ENCODE data around the gene RAB41. TPM values are rescaled to one million over a fixed set of nuclear protein-coding genes. Genes with fewer than 3 reads are reported as not detected.
"Not testable (repeated sequence)": the region's sequence is repeated elsewhere in the genome, so short reads cannot be mapped to it uniquely, and the experiment has no call there.

Gene RAB41
- total and polyA plus RNA-seq, 10 of the 15 experiments (the other 5 are each of a cell fraction or from before 2014, with no cell fraction given): 0.05 to 0.31 TPM; not detected in 8

DNA sequence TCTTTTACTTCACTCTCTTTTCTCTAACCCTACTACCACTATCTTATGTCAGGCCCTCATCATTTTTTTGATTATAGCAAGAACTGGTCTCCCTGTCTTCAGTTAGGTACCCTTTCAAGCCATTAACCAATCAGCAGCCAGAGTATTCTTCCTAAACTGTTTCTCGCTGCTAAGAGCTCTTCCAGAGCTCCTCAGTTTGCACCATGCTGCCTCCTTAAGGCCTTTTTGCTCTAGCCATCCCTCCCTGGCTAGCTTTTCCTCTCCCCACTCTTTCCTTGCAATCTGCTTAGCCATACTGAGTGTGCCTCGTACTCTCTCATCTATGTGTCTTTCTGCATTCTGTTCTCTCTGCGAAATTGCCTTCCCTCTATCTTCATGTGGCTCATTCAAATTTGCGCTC, 40.8 kb downstream of the RAB41 start:
- no peaks in the 10 kb centered on the region; a peak in 2 of 4 replicates for H3K36me3 ChIP-seq (ENCODE audit: control insufficient read depth in 2 of 2, insufficient read depth in 2 of 2, low read length in 1 of 2)
- ChIA-PET POLR2A (no interaction called here), CTCF (no interaction called here), SMC1A (ENCODE audit: uncharacterized antibody, unreplicated experiment) (no interaction called here), RAD21 (ENCODE audit: unreplicated experiment) (no interaction called here)
- no peak overlapping the region for H3K4me2 ChIP-seq (ENCODE audit: control insufficient read depth, insufficient read depth)
- no peaks in the 10 kb centered on the region for H3K27me3 ChIP-seq (replicated peaks in 1 of 2; ENCODE audit: control insufficient read depth in 2 of 2, insufficient read depth in 2 of 2, low read length in 1 of 2)
- H4K20me1 ChIP-seq (ENCODE audit: control insufficient read depth, insufficient read depth): no peaks in the 10 kb centered on the region
- H3K4me3 ChIP-seq: no peak overlapping the region
- in situ Hi-C loops (cut with MboI) (no loop called here), intact Hi-C loops (cut with micrococcal nuclease; ENCODE audit: unreplicated experiment) (no loop called here)
- H3K27ac ChIP-seq (ENCODE audit: control insufficient read depth, insufficient read depth): no peak overlapping the region
- TF ChIP-seq BCL3 (IDR thresholded peaks at IDR 0.05; ENCODE audit: borderline replicate concordance, insufficient read depth, low read depth, low read length, poor library complexity, severe bottlenecking): no peak
- TF ChIP-seq GATAD2B (conservative IDR thresholded peaks at IDR 0.05; ENCODE audit: low read depth): no peak
- no peak for TF ChIP-seq POLR2AphosphoS5 (IDR thresholded peaks at IDR 0.05; ENCODE audit: low read length)
- no peak for TF ChIP-seq TCF3 (IDR thresholded peaks at IDR 0.05; ENCODE audit: borderline replicate concordance, insufficient read depth, low read depth, low read length)
- TF ChIP-seq, protein P1, sequence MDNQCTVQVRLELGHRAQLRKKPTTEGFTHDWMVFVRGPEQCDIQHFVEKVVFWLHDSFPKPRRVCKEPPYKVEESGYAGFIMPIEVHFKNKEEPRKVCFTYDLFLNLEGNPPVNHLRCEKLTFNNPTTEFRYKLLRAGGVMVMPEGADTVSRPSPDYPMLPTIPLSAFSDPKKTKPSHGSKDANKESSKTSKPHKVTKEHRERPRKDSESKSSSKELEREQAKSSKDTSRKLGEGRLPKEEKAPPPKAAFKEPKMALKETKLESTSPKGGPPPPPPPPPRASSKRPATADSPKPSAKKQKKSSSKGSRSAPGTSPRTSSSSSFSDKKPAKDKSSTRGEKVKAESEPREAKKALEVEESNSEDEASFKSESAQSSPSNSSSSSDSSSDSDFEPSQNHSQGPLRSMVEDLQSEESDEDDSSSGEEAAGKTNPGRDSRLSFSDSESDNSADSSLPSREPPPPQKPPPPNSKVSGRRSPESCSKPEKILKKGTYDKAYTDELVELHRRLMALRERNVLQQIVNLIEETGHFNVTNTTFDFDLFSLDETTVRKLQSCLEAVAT (IDR thresholded peaks at IDR 0.05): no peak
- no peak for TF ChIP-seq PML (IDR thresholded peaks at IDR 0.05; ENCODE audit: low read length)
- TF ChIP-seq ESRRA (IDR thresholded peaks at IDR 0.05; ENCODE audit: low read length): no peak
- TF ChIP-seq ZNF687 (IDR thresholded peaks at IDR 0.05): no peak
- no peak for TF ChIP-seq ATF3 (IDR thresholded peaks at IDR 0.05; ENCODE audit: borderline replicate concordance, extremely low read depth, low read depth, low read length)
- no peak for TF ChIP-seq RAD21 (IDR thresholded peaks at IDR 0.05; ENCODE audit: insufficient read depth, low read depth, low read length)
- no peaks in the 10 kb centered on the region for H3K4me1 ChIP-seq (ENCODE audit: control insufficient read depth, insufficient read depth, low read length)
- WGBS (ENCODE audit: insufficient coverage, insufficient replicate concordance, low lambda C conversion rate, missing lambda C conversion rate): 56% methylated on average over 4 of the region's 4 CpGs
- H3K9ac ChIP-seq (ENCODE audit: control insufficient read depth, insufficient read depth, low read length): no peak overlapping the region
- BruUV-seq (replicated peaks): no TSS peak
- H3K79me2 ChIP-seq (ENCODE audit: control insufficient read depth, insufficient read depth, low read length): no peaks in the 10 kb centered on the region
- H2AFZ ChIP-seq (ENCODE audit: control insufficient read depth, low read depth, low read length): no peak overlapping the region
- ATAC-seq (no peak), FAIRE-seq (no peak), DNase-seq (ENCODE audit: low read depth, low spot score) (no peak)
- no peaks in the 10 kb centered on the region for H3K9me3 ChIP-seq (replicated peaks; ENCODE audit: control insufficient read depth, insufficient read depth, low read length)

- FAIRE-seq; H3K4me3 ChIP-seq; intact Hi-C loops (cut with micrococcal nuclease; ENCODE audit: unreplicated experiment); SMC1A ChIA-PET (ENCODE audit: uncharacterized antibody, unreplicated experiment); H3K79me2 ChIP-seq (ENCODE audit: control insufficient read depth, insufficient read depth, low read length); ATAC-seq; H2AFZ ChIP-seq (ENCODE audit: control insufficient read depth, low read depth, low read length); H3K36me3 ChIP-seq (ENCODE audit: control insufficient read depth in 2 of 2, insufficient read depth in 2 of 2, low read length in 1 of 2); H3K27ac ChIP-seq (ENCODE audit: control insufficient read depth, insufficient read depth); BruUV-seq (replicated peaks); RAD21 ChIA-PET (ENCODE audit: unreplicated experiment); CTCF ChIA-PET; H4K20me1 ChIP-seq (ENCODE audit: control insufficient read depth, insufficient read depth); H3K4me2 ChIP-seq (ENCODE audit: control insufficient read depth, insufficient read depth); in situ Hi-C loops (cut with MboI); H3K9me3 ChIP-seq (replicated peaks; ENCODE audit: control insufficient read depth, insufficient read depth, low read length); DNase-seq (ENCODE audit: low read depth, low spot score); H3K27me3 ChIP-seq (replicated peaks in 1 of 2; ENCODE audit: control insufficient read depth in 2 of 2, insufficient read depth in 2 of 2, low read length in 1 of 2); H3K9ac ChIP-seq (ENCODE audit: control insufficient read depth, insufficient read depth, low read length); H3K4me1 ChIP-seq (ENCODE audit: control insufficient read depth, insufficient read depth, low read length); POLR2A ChIA-PET: not testable (repeated sequence)
- 59% methylated on average over 6 of the region's 6 CpGs for WGBS (ENCODE audit: insufficient coverage, insufficient replicate concordance, low lambda C conversion rate, missing lambda C conversion rate)
Observed at GRCh38 chrX:70323628-70324027, 41.7 kb downstream of the RAB41 start.
